OCI-LY3 (cell line): ENCODE data around the gene EHD1.
A peak's percentile ranks its signal among the peaks of the same experiment; 100 is the strongest.

Experiments
- H2AFZ ChIP-seq: fragments of 200-600, 300-600 bp; shearing (Covaris generic); 2 replicates; pipeline ENCODE4 v1.6.0; 2014; ENCODE audit warnings: antibody characterized with exemption, low read depth, low read length
- H3K27ac ChIP-seq: fragments of 200-600, 300-600 bp; sonication (generic); 2 replicates; pipeline ENCODE4 v1.5.1; 2014; ENCODE audit warnings: mild to moderate bottlenecking, low read length, moderate library complexity, mixed read lengths
- H3K27me3 ChIP-seq: fragments of 200-600, 300-600 bp; sonication (generic); 2 replicates; pipeline ENCODE4 v1.6.1; 2014; ENCODE audit warnings: low read depth, low read length, mixed read lengths
- H3K36me3 ChIP-seq: fragments of 200-600, 300-600 bp; sonication (generic); replicated peaks from 2 replicates; pipeline ENCODE3; 2014; ENCODE audit warnings: low read depth, low read length, mixed read lengths
- H3K4me1 ChIP-seq: fragments of 300-600, 200-600 bp; sonication (generic); 2 replicates; pipeline ENCODE4 v1.6.1; 2014; ENCODE audit warnings: low read length, mixed read lengths
- H3K4me2 ChIP-seq: fragments of 200-600, 300-600 bp; sonication (generic); 2 replicates; pipeline ENCODE4 v1.6.1; 2014; ENCODE audit warnings: low read length, mixed read lengths
- H3K4me3 ChIP-seq: fragments of 300-600, 200-600 bp; sonication (generic); 2 replicates; pipeline ENCODE4 v1.5.1; 2014; ENCODE audit warnings: antibody characterized with exemption, mild to moderate bottlenecking, low read length, moderate library complexity
- H3K79me2 ChIP-seq: fragments of 300-600, 200-600 bp; shearing (Covaris generic); 2 replicates; pipeline ENCODE4 v1.6.1; 2014; ENCODE audit warnings: mild to moderate bottlenecking, low read length, mixed read lengths
- H3K9ac ChIP-seq: fragments of 300-600, 200-600 bp; shearing (Covaris generic); 2 replicates; pipeline ENCODE4 v1.6.0; 2014; ENCODE audit warnings: mild to moderate bottlenecking, low read length, moderate library complexity
- H3K9me3 ChIP-seq: fragments of 200-600, 300-600 bp; shearing (Covaris generic); 2 replicates; pipeline ENCODE4 v1.6.1; 2014; ENCODE audit warnings: low read length, mixed read lengths; ENCODE audit not compliant: insufficient read depth
- H4K20me1 ChIP-seq: fragments of 200-600, 300-600 bp; sonication (generic); 2 replicates; pipeline ENCODE4 v1.6.1; 2016; ENCODE audit warnings: low read length, mixed read lengths; ENCODE audit not compliant: insufficient read depth
- EZH2phosphoT487 ChIP-seq: fragments of 200-600 bp; shearing (Covaris generic); IDR thresholded peaks from 2 replicates; pipeline ENCODE4 v1.6.1; 2018; ENCODE audit warnings: antibody characterized with exemption, mixed run types, low read depth
- TF ChIP-seq, protein P1 (sequence below): fragments of 200-600, 300-600 bp; sonication (generic); IDR thresholded peaks from 2 replicates; pipeline ENCODE4 v1.5.1; 2014; ENCODE audit warnings: antibody characterized with exemption, low read length, low read depth

The EHD1 gene

DNA sequence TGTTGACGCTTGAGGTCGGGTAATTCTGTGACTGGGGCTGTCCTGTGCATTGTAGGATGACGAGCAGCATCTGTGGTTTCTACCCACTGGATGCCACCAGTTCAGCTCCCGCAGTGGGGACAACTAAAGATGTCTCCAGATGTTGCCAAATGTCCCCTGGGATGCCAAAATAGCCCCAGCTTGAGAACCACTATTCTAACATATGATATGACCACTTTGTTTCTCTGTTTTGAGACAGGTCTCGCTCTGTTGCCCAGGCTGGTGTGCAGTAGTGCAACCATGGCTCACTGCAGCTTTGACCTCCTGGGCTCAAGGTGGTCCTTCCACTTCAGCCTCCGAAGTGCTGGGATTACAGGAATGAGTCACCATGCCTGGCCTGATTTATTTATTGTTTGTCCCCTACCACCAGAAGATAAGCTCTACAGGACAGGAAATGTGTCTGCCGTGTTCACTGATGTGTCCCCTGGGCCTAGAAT lies 63.7 kb downstream of the EHD1 start:
- Histone ChIP-seq H3K79me2 (peaks cover under 1% of the 10 kb centered on the region; the same call in 1 of the 2 replicates), H3K9ac (no peak overlapping the region), H2AFZ (no peak overlapping the region), H3K9me3 (no peaks in the 10 kb centered on the region), H3K27me3 (no peaks in the 10 kb centered on the region), H3K4me3 (no peak overlapping the region), H3K27ac (no peak overlapping the region), H3K4me1 (peaks cover 3% of the 10 kb centered on the region; the same call in 1 of the 2 replicates), H3K4me2 (no peak overlapping the region), H4K20me1 (no peaks in the 10 kb centered on the region), H3K36me3 (no peaks in the 10 kb centered on the region)
- TF ChIP-seq EZH2phosphoT487 = no peak
- TF ChIP-seq, protein P1, sequence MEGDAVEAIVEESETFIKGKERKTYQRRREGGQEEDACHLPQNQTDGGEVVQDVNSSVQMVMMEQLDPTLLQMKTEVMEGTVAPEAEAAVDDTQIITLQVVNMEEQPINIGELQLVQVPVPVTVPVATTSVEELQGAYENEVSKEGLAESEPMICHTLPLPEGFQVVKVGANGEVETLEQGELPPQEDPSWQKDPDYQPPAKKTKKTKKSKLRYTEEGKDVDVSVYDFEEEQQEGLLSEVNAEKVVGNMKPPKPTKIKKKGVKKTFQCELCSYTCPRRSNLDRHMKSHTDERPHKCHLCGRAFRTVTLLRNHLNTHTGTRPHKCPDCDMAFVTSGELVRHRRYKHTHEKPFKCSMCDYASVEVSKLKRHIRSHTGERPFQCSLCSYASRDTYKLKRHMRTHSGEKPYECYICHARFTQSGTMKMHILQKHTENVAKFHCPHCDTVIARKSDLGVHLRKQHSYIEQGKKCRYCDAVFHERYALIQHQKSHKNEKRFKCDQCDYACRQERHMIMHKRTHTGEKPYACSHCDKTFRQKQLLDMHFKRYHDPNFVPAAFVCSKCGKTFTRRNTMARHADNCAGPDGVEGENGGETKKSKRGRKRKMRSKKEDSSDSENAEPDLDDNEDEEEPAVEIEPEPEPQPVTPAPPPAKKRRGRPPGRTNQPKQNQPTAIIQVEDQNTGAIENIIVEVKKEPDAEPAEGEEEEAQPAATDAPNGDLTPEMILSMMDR = no peak

DNA sequence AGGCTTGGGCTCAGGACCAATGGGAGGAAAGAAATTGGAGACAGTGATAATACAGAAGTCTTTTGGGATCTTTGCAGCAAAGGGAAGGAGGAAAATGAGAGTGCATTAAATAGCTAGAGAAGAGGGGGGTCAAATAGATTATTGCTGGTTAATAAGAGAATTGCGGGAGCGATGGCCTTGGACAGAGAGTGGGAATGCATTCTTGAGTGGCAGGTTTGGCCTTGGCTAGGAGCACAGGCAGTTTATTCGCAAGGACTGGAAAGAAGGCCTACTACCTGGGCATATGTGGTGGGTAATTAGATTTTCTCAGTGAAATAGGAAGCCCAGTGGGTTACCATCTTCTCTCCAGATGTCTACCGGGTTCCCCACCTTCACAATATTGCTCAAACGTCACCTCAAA lies 64.6 kb downstream of the EHD1 start:
- H3K36me3 ChIP-seq = no peaks in the 10 kb centered on the region
- no peaks in the 10 kb centered on the region for H3K27me3 ChIP-seq
- TF ChIP-seq, protein P1 = no peak
- no peak for TF ChIP-seq EZH2phosphoT487
- peaks cover 10% of the 10 kb centered on the region for H3K4me1 ChIP-seq
- H3K4me2 ChIP-seq = no peak overlapping the region
- H3K4me3 ChIP-seq = no peak overlapping the region
- H3K9me3 ChIP-seq = no peaks in the 10 kb centered on the region
- no peak overlapping the region for H3K27ac ChIP-seq
- H3K79me2 ChIP-seq = peaks cover 6% of the 10 kb centered on the region
- no peaks in the 10 kb centered on the region for H4K20me1 ChIP-seq
- no peak overlapping the region for H3K9ac ChIP-seq
- H2AFZ ChIP-seq = no peak overlapping the region

DNA sequence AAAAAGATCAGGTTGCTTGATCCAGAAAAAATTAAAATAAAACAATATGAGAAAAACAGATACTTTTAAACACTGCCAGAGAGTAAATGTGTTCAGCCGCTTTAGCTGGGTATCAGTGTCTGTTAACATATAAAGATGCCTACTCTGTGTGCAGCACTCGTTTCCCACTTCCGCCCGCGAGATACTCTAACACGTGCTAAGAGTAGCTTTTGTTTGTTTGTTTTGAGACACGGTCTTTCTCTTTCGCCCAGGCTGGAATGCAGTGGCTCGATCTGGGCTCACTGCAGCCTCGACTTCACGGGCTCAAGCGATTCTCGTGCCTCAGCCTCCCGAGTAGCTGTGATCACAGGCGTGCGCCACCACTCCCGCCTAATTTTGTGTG lies 67.5 kb downstream of the EHD1 start:
- H3K27ac ChIP-seq = peak overlapping the region; percentile 44
- peak overlapping the region; percentile 79 for H3K4me3 ChIP-seq
- H3K9ac ChIP-seq = peak overlapping the region; percentile 72
- H3K9me3 ChIP-seq = no peaks in the 10 kb centered on the region
- peaks cover 10% of the 10 kb centered on the region for H3K4me1 ChIP-seq
- peak overlapping the region; percentile 95 for H3K4me2 ChIP-seq
- H2AFZ ChIP-seq = peak overlapping the region; percentile 92
- H3K36me3 ChIP-seq = peaks cover 7% of the 10 kb centered on the region
- TF ChIP-seq, protein P1 = no peak
- TF ChIP-seq EZH2phosphoT487 = no peak
- H3K27me3 ChIP-seq = no peaks in the 10 kb centered on the region
- peaks cover 6% of the 10 kb centered on the region for H3K79me2 ChIP-seq
- H4K20me1 ChIP-seq = no peaks in the 10 kb centered on the region

DNA sequence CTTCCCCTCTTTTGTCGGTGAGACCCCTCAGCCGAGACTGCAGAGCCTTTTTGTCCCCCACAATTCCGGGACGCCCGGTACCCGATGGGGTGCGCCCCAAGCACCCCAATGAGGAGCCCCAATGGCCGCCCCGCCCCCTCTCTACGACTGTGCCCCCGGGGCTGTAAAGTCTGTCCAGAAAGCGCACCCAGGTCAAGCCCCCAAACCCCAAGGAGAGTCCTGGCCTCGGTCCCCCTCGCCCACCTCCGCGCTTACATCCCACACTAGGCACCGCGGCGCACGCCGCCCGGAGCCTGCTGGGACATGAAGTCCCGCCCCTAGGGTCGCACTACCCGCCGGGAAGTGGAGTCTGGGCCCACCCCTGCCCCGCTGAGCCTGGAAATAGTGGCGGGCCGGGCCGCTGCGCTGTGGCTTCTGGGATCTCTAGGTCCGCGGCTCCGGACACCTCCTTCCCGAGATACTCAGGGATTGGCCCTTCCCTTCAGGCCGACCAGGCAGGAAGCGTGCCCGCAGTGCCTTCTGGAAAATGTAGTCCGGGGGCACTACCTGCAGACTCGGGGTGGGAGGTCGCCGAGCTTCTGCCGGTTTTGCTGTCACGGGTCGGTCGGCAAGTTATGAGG lies 68.0 kb downstream of the EHD1 start, which contains the start of gene MEN1:
TSS of gene MEN1 (minus strand) at position 281 of the 620 bp plus-strand sequence. CDS start 442 bp downstream, outside the sequence.
- no peaks in the 10 kb centered on the region for H3K9me3 ChIP-seq
- peaks cover 6% of the 10 kb centered on the region for H3K79me2 ChIP-seq
- H3K4me3 ChIP-seq = peak within 1 kb of the TSS; percentile 79
- no peaks in the 10 kb centered on the region for H4K20me1 ChIP-seq
- H3K9ac ChIP-seq = peak within 1 kb of the TSS; percentile 72
- peaks cover 10% of the 10 kb centered on the region for H3K4me1 ChIP-seq
- H3K4me2 ChIP-seq = peak within 1 kb of the TSS; percentile 95
- no peaks in the 10 kb centered on the region for H3K27me3 ChIP-seq
- peak within 1 kb of the TSS; percentile 44 for H3K27ac ChIP-seq
- peak within 1 kb of the TSS; percentile 92 for H2AFZ ChIP-seq
- TF ChIP-seq EZH2phosphoT487 = no peak
- TF ChIP-seq, protein P1 = no peak
- H3K36me3 ChIP-seq = peaks cover 7% of the 10 kb centered on the region
